A673 (cell line): Measurements from ENCODE around the gene ZDHHC4. TPM values are rescaled to one million over a fixed set of nuclear protein-coding genes. Genes with fewer than 3 reads are reported as not detected.
"Not testable (repeated sequence)": the region's sequence is repeated elsewhere in the genome, so short reads cannot be mapped to it uniquely, and the experiment has no call there.

ENCODE experiments used
- BruUV-seq: library from RNA; stranded (reverse); fragments of 400-500 nt; replicated peaks from 2 replicates; lab custom pipeline; 2021; lab: Mats Ljungman, UMichigan
- CTCF ChIA-PET: fragments of 300-600 bp; sonication (Branson Sonifier 250); formaldehyde crosslinking; loops from one replicate; lab custom pipeline; 2022; ENCODE audit warnings: antibody characterized with exemption; lab: Charles Lee
- POLR2A ChIA-PET: fragments of 300-600 bp; sonication (Branson Sonifier 250); formaldehyde crosslinking; loops from one replicate; lab custom pipeline; 2022; ENCODE audit warnings: antibody characterized with exemption; ENCODE audit not compliant: low non-redundant PET; lab: Charles Lee
- DNase-seq: peaks from one replicate; pipeline ENCODE4 v3.0.0-alpha.2; 2015; ENCODE audit warnings: low spot score
- H3K27ac ChIP-seq: fragments of 200-600 bp; sonication (generic); 2 replicates; pipeline ENCODE4 v1.5.1; 2016; ENCODE audit warnings: mixed run types, low read depth, mild to moderate bottlenecking, mixed read lengths, antibody characterized with exemption, low read length; ENCODE audit not compliant: poor library complexity, severe bottlenecking
- H3K27me3 ChIP-seq: fragments of 200-600 bp; sonication (generic); replicated peaks from 2 replicates; pipeline ENCODE4 v1.6.1; 2017; ENCODE audit warnings: mixed run types, low read depth, mild to moderate bottlenecking, mixed read lengths, antibody characterized with exemption, low read length; ENCODE audit not compliant: insufficient read depth, poor library complexity
- H3K36me3 ChIP-seq: fragments of 200-600 bp; sonication (generic); 2 replicates; pipeline ENCODE4 v1.6.1; 2016; ENCODE audit warnings: mixed run types, mild to moderate bottlenecking, mixed read lengths, antibody characterized with exemption, low read length; ENCODE audit not compliant: insufficient read depth, poor library complexity, severe bottlenecking
- H3K4me1 ChIP-seq: fragments of 200-600 bp; sonication (generic); 2 replicates; pipeline ENCODE4 v1.6.1; 2017; ENCODE audit warnings: mixed run types, mild to moderate bottlenecking, mixed read lengths, antibody characterized with exemption, low read length; ENCODE audit not compliant: insufficient read depth, poor library complexity, severe bottlenecking
- H3K4me3 ChIP-seq: fragments of 200-600 bp; sonication (generic); 2 replicates; pipeline ENCODE4 v1.5.1; 2016; ENCODE audit warnings: low read depth, mixed run types, mild to moderate bottlenecking, mixed read lengths, low read length; ENCODE audit not compliant: poor library complexity, severe bottlenecking
- H3K9me3 ChIP-seq: fragments of 200-600 bp; sonication (generic); 2 replicates; pipeline ENCODE4 v1.6.1; 2016; ENCODE audit warnings: mixed run types, low read depth, mild to moderate bottlenecking, mixed read lengths, antibody characterized with exemption, low read length; ENCODE audit not compliant: poor library complexity, severe bottlenecking
- EZH2 ChIP-seq: fragments of 200-600 bp; sonication (generic); IDR thresholded peaks from 2 replicates; pipeline ENCODE4 v1.6.1; 2017; ENCODE audit warnings: borderline replicate concordance, low read depth, mild to moderate bottlenecking, mixed read lengths, antibody characterized with exemption, low read length; ENCODE audit not compliant: poor library complexity, severe bottlenecking
- intact Hi-C: fragments of 100-400 bp; cut with micrococcal nuclease; formaldehyde crosslinking; loops from one replicate; pipeline ENCODE4 v1.10.0; 2022; ENCODE audit not compliant: unreplicated experiment
- total RNA-seq: library from RNA; stranded (reverse); gene quantifications from 2 replicates; pipeline ENCODE4 v1.2.3, GENCODE V29; 2021
- TF ChIP-seq, protein P1 (sequence below): fragments of 300-800, 200-600 bp; sonication (generic); conservative IDR thresholded peaks from 2 replicates; pipeline ENCODE4 v1.5.1; 2017; ENCODE audit warnings: low read depth, mild to moderate bottlenecking, antibody characterized with exemption, low read length, moderate library complexity, mixed read lengths

The ZDHHC4 gene
- total RNA-seq, 1 experiment from 2014 or later: 72.4 TPM

DNA sequence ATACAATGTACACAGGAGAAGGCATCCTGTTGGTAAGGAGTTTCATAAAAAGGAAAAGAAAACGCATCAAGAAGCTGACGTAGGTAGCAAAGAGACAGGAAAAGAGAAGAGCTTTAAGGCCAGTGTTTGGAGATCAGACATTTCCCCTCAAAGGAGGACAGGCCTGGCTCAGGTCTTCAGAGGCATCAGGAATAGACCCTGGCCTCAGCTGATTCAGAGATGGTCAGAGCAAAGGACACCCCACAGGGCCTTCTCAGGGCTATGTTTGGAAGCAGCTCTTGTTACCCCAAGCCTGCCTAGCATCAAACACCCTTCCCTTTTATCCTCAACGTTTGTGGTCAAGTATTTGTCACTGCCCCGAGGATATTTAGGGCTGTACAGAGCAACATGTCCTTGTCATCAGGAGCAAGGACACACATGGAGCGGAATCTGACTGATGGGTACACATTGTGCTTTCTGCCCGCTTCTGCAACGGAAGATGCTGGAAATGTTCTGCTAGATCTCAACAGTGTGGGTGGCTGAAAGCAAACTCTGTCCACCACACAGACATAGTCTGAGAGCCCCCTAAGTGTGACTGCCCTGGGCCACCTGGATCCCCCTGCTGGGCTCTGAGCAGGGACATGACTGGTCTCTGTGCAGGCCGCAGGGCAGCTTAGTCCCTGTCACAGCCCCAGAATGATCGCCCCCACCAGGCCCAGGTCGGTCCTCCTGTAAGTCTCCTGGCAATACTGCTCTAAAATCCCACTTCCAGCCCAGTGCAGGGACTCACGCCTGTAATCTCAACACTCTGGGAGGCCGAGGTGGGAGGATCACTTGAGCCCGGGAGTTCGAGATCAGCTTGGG, 1.0 kb upstream of the ZDHHC4 start:
- CTCF ChIA-PET: interaction anchor here (0.6 to 1.4 kb wide), 3 partner anchors 11 to 83 kb away, joined by 3 to 8 read pairs (median 5); no protein-coding TSS in a partner anchor
- Histone ChIP-seq H3K4me3 (peak overlapping the region; percentile 93), H3K27me3 (no peaks in the 10 kb centered on the region), H3K36me3 (peaks cover 5% of the 10 kb centered on the region), H3K4me1 (no peaks in the 10 kb centered on the region), H3K9me3 (no peaks in the 10 kb centered on the region), H3K27ac (no peak overlapping the region)
- BruUV-seq: TSS peak; percentile 94
- intact Hi-C loops: no loop called here
- no peak for DNase-seq
- TF ChIP-seq, protein P1, sequence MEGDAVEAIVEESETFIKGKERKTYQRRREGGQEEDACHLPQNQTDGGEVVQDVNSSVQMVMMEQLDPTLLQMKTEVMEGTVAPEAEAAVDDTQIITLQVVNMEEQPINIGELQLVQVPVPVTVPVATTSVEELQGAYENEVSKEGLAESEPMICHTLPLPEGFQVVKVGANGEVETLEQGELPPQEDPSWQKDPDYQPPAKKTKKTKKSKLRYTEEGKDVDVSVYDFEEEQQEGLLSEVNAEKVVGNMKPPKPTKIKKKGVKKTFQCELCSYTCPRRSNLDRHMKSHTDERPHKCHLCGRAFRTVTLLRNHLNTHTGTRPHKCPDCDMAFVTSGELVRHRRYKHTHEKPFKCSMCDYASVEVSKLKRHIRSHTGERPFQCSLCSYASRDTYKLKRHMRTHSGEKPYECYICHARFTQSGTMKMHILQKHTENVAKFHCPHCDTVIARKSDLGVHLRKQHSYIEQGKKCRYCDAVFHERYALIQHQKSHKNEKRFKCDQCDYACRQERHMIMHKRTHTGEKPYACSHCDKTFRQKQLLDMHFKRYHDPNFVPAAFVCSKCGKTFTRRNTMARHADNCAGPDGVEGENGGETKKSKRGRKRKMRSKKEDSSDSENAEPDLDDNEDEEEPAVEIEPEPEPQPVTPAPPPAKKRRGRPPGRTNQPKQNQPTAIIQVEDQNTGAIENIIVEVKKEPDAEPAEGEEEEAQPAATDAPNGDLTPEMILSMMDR: 0 out of 2 replicates have a peak, but pooled peaks have one; percentile 12
- TF ChIP-seq EZH2: no peak
- POLR2A ChIA-PET: no interaction called here

DNA sequence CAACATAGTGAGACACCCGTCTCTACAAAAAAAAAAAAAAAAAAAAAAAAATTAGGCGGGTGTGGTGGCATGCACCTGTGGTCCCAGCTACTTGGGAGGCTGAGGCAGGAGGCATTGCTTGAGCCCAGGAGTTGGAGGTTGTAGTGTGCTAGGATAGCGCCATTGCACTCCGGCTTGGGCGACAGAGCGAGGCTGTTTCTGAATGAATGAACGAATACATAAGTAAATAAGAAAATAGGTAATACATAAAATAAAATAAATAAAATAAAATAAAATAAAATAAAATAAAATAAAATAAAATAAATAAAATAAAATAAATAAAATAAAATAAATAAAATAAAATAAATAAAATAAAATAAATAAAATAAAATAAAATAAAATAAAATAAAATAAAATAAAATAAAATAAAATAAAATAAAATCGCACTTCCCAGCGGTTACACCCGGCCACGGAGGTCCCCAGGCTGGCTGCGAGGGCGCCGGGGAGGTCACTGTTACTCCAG, 336 bp upstream of the ZDHHC4 start:
- H3K4me1 ChIP-seq, H3K9me3 ChIP-seq, H3K36me3 ChIP-seq, DNase-seq, BruUV-seq, intact Hi-C loops, H3K27me3 ChIP-seq, POLR2A ChIA-PET: not testable (repeated sequence)
- Histone ChIP-seq H3K4me3 (peak overlapping the region; percentile 93), H3K27ac (peak overlapping the region; percentile 97)
- CTCF ChIA-PET: interaction anchor here (0.6 kb wide), 2 partner anchors 12 to 82 kb away, joined by 3 to 8 read pairs; no protein-coding TSS in a partner anchor

DNA sequence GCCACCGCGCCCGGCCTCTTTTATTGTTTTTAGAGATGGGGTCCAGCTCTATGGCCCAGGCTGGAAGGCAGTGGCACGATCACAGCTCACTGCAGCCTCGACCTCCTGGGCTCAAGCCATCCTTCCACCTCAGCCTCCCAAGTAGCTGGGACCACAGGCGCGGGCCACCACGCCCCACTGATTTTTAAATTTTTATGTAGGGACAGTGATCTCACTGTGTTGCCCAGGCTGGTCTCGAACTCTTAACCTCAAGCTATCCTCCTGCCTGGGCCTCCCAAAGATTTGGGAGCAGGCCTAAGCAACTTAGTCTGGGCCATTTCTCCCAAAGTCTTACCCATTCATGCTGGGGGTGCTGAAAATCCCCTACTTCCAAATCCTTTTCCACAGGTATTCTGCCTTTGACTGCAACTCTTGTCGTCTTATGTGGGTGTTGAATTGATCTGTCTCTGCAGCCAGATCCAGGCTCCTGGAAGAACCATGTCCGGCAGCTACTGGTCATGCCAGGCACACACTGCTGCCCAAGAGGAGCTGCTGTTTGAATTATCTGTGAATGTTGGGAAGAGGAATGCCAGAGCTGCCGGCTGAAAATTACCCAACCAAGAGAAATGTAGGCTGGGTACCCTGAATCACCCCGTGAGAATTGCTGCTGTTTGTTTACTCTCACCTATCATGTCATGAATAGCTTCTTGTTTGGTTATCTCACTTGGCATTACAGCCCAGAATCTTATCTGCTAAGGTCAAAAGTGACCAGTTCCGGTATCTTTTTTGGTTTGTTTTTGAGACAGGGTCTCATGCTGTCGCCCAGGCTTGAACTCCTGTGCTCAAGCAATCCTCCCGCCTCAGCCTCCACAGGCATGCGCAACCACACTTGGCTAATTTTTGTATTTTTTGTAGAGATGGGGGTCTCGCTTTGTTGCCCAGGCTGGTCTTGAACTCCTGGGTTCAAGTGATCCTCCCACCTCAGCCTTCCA, 1.1 kb downstream of the ZDHHC4 start:
- H3K9me3 ChIP-seq: no peaks in the 10 kb centered on the region
- H3K27me3 ChIP-seq: no peaks in the 10 kb centered on the region
- BruUV-seq: TSS peak; percentile 50
- CTCF ChIA-PET: no interaction called here
- no peaks in the 10 kb centered on the region for H3K4me1 ChIP-seq
- no peak for DNase-seq
- H3K4me3 ChIP-seq: peak overlapping the region; percentile 93
- POLR2A ChIA-PET: no interaction called here
- TF ChIP-seq, protein P1: no peak
- no peak for TF ChIP-seq EZH2
- intact Hi-C loops: no loop called here
- H3K36me3 ChIP-seq: peaks cover 25% of the 10 kb centered on the region
- H3K27ac ChIP-seq: peak overlapping the region; percentile 97
